SU-DHL-6 (cell line): ENCODE measurements around the gene UMAD1.

ENCODE experiments used
- CTCF ChIP-seq: fragments of 200-600 bp; sonication (generic); IDR thresholded peaks from one replicate; pipeline ENCODE4 v1.5.1; 2017; ENCODE audit warnings: antibody characterized with exemption, mild to moderate bottlenecking, low read length, moderate library complexity; ENCODE audit not compliant: insufficient read depth, poor library complexity, severe bottlenecking
- EZH2phosphoT487 ChIP-seq: fragments of 200-600 bp; sonication (generic), shearing (Covaris generic); conservative IDR thresholded peaks from 2 replicates; pipeline ENCODE4 v1.6.1; 2018; ENCODE audit warnings: mild to moderate bottlenecking, antibody characterized with exemption, low read length, moderate library complexity, mixed read lengths

GRCh38 chr7:7924303-7924702 is 283.8 kb downstream of the UMAD1 start:
- TF ChIP-seq EZH2phosphoT487 (no peak), CTCF (no peak)
